ENCODE measurements around the gene ZC3H12A.
"Not testable (repeated sequence)": the region's sequence is repeated elsewhere in the genome, so short reads cannot be mapped to it uniquely, and the experiment has no call there.

ZC3H12A gene

GRCh38 chr1:37515185-37516034, 41.0 kb downstream of the ZC3H12A start:
- Histone ChIP-seq H3K4me1 (ENCODE audit: control insufficient read depth, insufficient read depth, low read length) (peaks cover 15% of the 10 kb centered on the region), H3K9me3 (replicated peaks; ENCODE audit: low read length) (no peaks in the 10 kb centered on the region), H3K4me3 (ENCODE audit: low read length) (peak overlapping the region; percentile 82), H3K4me2 (ENCODE audit: low read length) (peak overlapping the region; percentile 94), H3K36me3 (ENCODE audit: insufficient read depth, low read length) (peaks cover 17% of the 10 kb centered on the region), H3K27me3 (ENCODE audit: control insufficient read depth, insufficient read depth, low read length) (no peaks in the 10 kb centered on the region), H3K9ac (ENCODE audit: low read depth, low read length) (peak overlapping the region; percentile 87)

- Histone ChIP-seq H3K4me1 (ENCODE audit: control insufficient read depth, insufficient read depth, low read length) (peaks cover 15% of the 10 kb centered on the region), H3K4me3 (ENCODE audit: low read length) (no peak overlapping the region), H3K36me3 (ENCODE audit: insufficient read depth, low read length) (peaks cover 3% of the 10 kb centered on the region), H3K4me2 (ENCODE audit: low read length) (no peak overlapping the region), H3K9ac (ENCODE audit: low read depth, low read length) (no peak overlapping the region), H3K27me3 (ENCODE audit: control insufficient read depth, insufficient read depth, low read length) (no peaks in the 10 kb centered on the region), H3K9me3 (replicated peaks; ENCODE audit: low read length) (no peaks in the 10 kb centered on the region)
Measured at GRCh38 chr1:37517569-37517968, 43.2 kb downstream of the ZC3H12A start.

- not testable (repeated sequence) for H3K27me3 ChIP-seq (ENCODE audit: control insufficient read depth, insufficient read depth, low read length); H3K9ac ChIP-seq (ENCODE audit: low read depth, low read length); H3K4me3 ChIP-seq (ENCODE audit: low read length); H3K9me3 ChIP-seq (replicated peaks; ENCODE audit: low read length); H3K4me2 ChIP-seq (ENCODE audit: low read length); H3K36me3 ChIP-seq (ENCODE audit: insufficient read depth, low read length)
- H3K4me1 ChIP-seq (ENCODE audit: control insufficient read depth, insufficient read depth, low read length) = peaks cover 12% of the 10 kb centered on the region
Measured at GRCh38 chr1:37518241-37518640, 43.9 kb downstream of the ZC3H12A start.

- not testable (repeated sequence) for H3K9me3 ChIP-seq (replicated peaks; ENCODE audit: low read length); H3K36me3 ChIP-seq (ENCODE audit: insufficient read depth, low read length); H3K27me3 ChIP-seq (ENCODE audit: control insufficient read depth, insufficient read depth, low read length); H3K4me1 ChIP-seq (ENCODE audit: control insufficient read depth, insufficient read depth, low read length); H3K9ac ChIP-seq (ENCODE audit: low read depth, low read length); H3K4me3 ChIP-seq (ENCODE audit: low read length)
- peak overlapping the region; percentile 56 for H3K4me2 ChIP-seq (ENCODE audit: low read length)
Measured at GRCh38 chr1:37518929-37519328, 44.5 kb downstream of the ZC3H12A start.

GRCh38 chr1:37519613-37520012, 45.2 kb downstream of the ZC3H12A start:
- no peaks in the 10 kb centered on the region for H3K36me3 ChIP-seq (ENCODE audit: insufficient read depth, low read length)
- H3K4me1 ChIP-seq (ENCODE audit: control insufficient read depth, insufficient read depth, low read length) = peaks cover 8% of the 10 kb centered on the region
- H3K4me2 ChIP-seq (ENCODE audit: low read length) = no peak overlapping the region
- H3K9me3 ChIP-seq (replicated peaks; ENCODE audit: low read length) = no peaks in the 10 kb centered on the region
- H3K9ac ChIP-seq (ENCODE audit: low read depth, low read length) = no peak overlapping the region
- no peaks in the 10 kb centered on the region for H3K27me3 ChIP-seq (ENCODE audit: control insufficient read depth, insufficient read depth, low read length)
- H3K4me3 ChIP-seq (ENCODE audit: low read length) = no peak overlapping the region

GRCh38 chr1:37529888-37530287, 55.5 kb downstream of the ZC3H12A start:
- H3K27me3 ChIP-seq (ENCODE audit: control insufficient read depth, insufficient read depth, low read length); H3K4me2 ChIP-seq (ENCODE audit: low read length); H3K9ac ChIP-seq (ENCODE audit: low read depth, low read length); H3K36me3 ChIP-seq (ENCODE audit: insufficient read depth, low read length); H3K4me3 ChIP-seq (ENCODE audit: low read length); H3K9me3 ChIP-seq (replicated peaks; ENCODE audit: low read length): not testable (repeated sequence)
- peaks cover 16% of the 10 kb centered on the region for H3K4me1 ChIP-seq (ENCODE audit: control insufficient read depth, insufficient read depth, low read length)

- peaks cover 40% of the 10 kb centered on the region for H3K4me1 ChIP-seq (ENCODE audit: control insufficient read depth, insufficient read depth, low read length)
- H3K9ac ChIP-seq (ENCODE audit: low read depth, low read length); H3K4me3 ChIP-seq (ENCODE audit: low read length); H3K27me3 ChIP-seq (ENCODE audit: control insufficient read depth, insufficient read depth, low read length); H3K4me2 ChIP-seq (ENCODE audit: low read length); H3K9me3 ChIP-seq (replicated peaks; ENCODE audit: low read length): not testable (repeated sequence)
- H3K36me3 ChIP-seq (ENCODE audit: insufficient read depth, low read length) = peaks cover 18% of the 10 kb centered on the region
Measured at GRCh38 chr1:37532418-37533156, 58.2 kb downstream of the ZC3H12A start.

- Histone ChIP-seq H3K36me3 (ENCODE audit: insufficient read depth, low read length) (peaks cover 22% of the 10 kb centered on the region), H3K4me2 (ENCODE audit: low read length) (no peak overlapping the region), H3K27me3 (ENCODE audit: control insufficient read depth, insufficient read depth, low read length) (no peaks in the 10 kb centered on the region), H3K4me3 (ENCODE audit: low read length) (no peak overlapping the region), H3K9me3 (replicated peaks; ENCODE audit: low read length) (no peaks in the 10 kb centered on the region), H3K9ac (ENCODE audit: low read depth, low read length) (peak overlapping the region; percentile 31), H3K4me1 (ENCODE audit: control insufficient read depth, insufficient read depth, low read length) (peaks cover 45% of the 10 kb centered on the region)
Measured at GRCh38 chr1:37533317-37534093, 59.1 kb downstream of the ZC3H12A start.

Small RNAs within 50 kb of the gene (small RNA-seq; reads per million reads assigned to genes)
- 0.49 reads per million for gene MIR5581

Data from skeletal muscle satellite cell (primary cell).